Transverse colon (tissue), 4 donors: ENCODE measurements around the gene CBX6. TPM values are rescaled to one million over a fixed set of nuclear protein-coding genes. Genes with fewer than 3 reads are reported as not detected.

Experiments
- DNase-seq: peaks from one replicate; pipeline ENCODE4 v3.0.0-alpha.2; 2019
- H3K27ac ChIP-seq, 4 donors: fragments of 200-600 bp; sonication (generic); 2 replicates each; pipeline ENCODE4 v1.5.1; 2016 to 2018; ENCODE audit warnings: inconsistent platforms in 4 of 4
- H3K27me3 ChIP-seq: fragments of 200-600 bp; sonication (generic); 2 replicates; pipeline ENCODE4 v1.5.1; 2017; ENCODE audit warnings: inconsistent platforms
- H3K36me3 ChIP-seq, 4 donors: fragments of 200-600 bp; sonication (generic); 2 replicates each; pipeline ENCODE4 v1.5.1; 2017 to 2019; ENCODE audit warnings: inconsistent platforms in 4 of 4
- H3K4me1 ChIP-seq, 4 donors: fragments of 200-600 bp; sonication (generic); 2 replicates each; pipeline ENCODE4 v1.5.1; 2017 to 2020; ENCODE audit warnings: inconsistent platforms in 4 of 4
- H3K4me3 ChIP-seq, 4 donors: fragments of 200-600 bp; sonication (generic); 1 replicate in 1 of 4; 2 replicates in 3 of 4; pipeline versions ENCODE4 v1.5.1 to v1.6.1; 2017 to 2019; ENCODE audit warnings: inconsistent platforms in 4 of 4
- H3K9me3 ChIP-seq, 2 donors: fragments of 200-600 bp; sonication (generic); 2 replicates each; pipeline ENCODE4 v1.5.1; 2017 to 2019; ENCODE audit warnings: inconsistent platforms in 2 of 2
- EP300 ChIP-seq: sonication (generic); formaldehyde crosslinking; IDR thresholded peaks from one replicate; pipeline ENCODE4 v1.6.1; 2017; ENCODE audit warnings: antibody characterized with exemption, low read depth
- POLR2A ChIP-seq: fragments of 450-650 bp; IDR thresholded peaks from one replicate; pipeline ENCODE4 v1.6.1; 2016; ENCODE audit warnings: antibody characterized with exemption, mild to moderate bottlenecking, moderate library complexity
- POLR2AphosphoS5 ChIP-seq, 3 donors: sonication (generic); formaldehyde crosslinking; IDR thresholded peaks; one replicate each; pipeline ENCODE4 v1.6.1; 2016; ENCODE audit warnings: antibody characterized with exemption in 3 of 3
- whole genome bisulfite sequencing, 2 donors: methylation state at CpG; one replicate each; pipeline ENCODE4 v1.1.5; 2018; ENCODE audit warnings: low coverage in 1 of 2; 5-methylcytosine and 5-hydroxymethylcytosine counted together
- in situ Hi-C, 4 donors: fragments of 200-750 bp; cut with MboI; loops; one replicate each; pipeline versions ENCODE4 v1.15.0 to v1.15.1; 2017; ENCODE audit warnings: low sequenced_read_pairs in 3 of 4, low pct_ligation_motif_present in 1 of 4, low pct_unique_long_range_greater_than_20kb in 1 of 4
- intact Hi-C: fragments of 100-400 bp; cut with DNase I; formaldehyde crosslinking; loops from one replicate; pipeline ENCODE4 v1.15.1; 2023; ENCODE audit warnings: low total_unique reads
- total RNA-seq, 4 donors: library from RNA; depleted of rRNA; stranded (reverse); fragments of >200 nt; gene quantifications; one replicate each; pipeline ENCODE4 v1.1.0, GENCODE V29; 2016
- TF ChIP-seq, protein P1 (sequence below), 5 experiments: fragments of 200-600 bp in 3 of 5; fragments of 450-650 bp in 2 of 5; sonication (generic) in 3 of 5; IDR thresholded peaks; 1 replicate in 2 of 5; 2 replicates in 3 of 5; pipeline ENCODE4 v1.5.1; 2016 to 2017; ENCODE audit warnings: antibody characterized with exemption in 5 of 5, inconsistent platforms in 3 of 5, mild to moderate bottlenecking in 2 of 5, moderate library complexity in 1 of 5

CBX6 gene
- total RNA-seq, 4 donors from 2014 or later: 14.5 to 42.6 (median 22.1) TPM

DNA sequence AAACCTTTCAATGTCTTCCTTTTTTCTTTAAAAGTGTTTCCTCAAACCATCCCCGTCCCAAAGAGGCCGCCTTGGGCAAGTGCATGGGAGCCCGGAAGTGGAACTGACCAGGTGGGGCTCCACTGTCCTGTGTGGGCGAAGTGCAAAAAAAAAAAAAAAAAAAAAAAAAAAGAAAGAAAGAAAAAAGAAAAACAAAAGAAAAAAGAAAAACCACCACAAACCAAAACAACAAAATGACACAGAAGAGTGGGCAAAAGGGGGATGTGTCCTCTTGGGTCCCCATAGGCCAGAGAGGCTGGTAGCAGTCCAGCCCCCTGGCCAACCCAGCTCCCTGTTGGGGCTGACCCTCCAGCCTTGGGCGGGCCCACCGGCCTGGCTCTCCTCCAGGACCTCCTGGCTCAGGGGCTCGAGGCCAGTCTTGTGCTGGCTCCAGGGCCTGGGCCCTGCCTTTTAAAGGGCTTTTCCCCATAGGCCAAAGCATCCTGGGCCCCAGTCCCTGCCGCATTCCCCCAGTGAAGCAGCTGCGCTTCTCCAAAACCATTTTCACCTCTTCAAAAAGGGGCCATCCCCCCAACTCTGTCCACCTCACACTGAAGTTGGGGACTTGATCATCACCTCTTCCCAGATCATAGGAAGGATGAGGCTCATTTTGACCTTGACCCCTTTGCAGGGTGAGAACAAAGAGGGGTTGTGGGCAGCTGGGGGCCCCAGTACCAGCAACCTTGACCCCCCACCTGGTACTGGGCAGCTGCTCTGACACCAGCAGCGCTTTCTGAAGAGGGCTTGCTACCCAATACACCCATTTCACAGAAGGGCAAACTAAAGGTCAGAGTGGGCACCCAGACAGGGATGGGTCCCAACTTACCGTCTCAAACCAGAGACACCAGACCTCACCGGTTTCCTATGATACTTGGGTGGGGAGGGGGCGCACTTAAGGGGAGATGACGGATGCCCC is 9.4 kb downstream of the CBX6 start:
- peak; percentile 33 for DNase-seq
- peaks cover 18 to 34% (median 28%) of the 10 kb centered on the region in 4 donors for H3K4me1 ChIP-seq
- no peaks in the 10 kb centered on the region for H3K36me3 ChIP-seq
- WGBS, 2 donors: 68 to 73% methylated on average over 9 to 14 of the region's 14 CpGs
- no peaks in the 10 kb centered on the region for H3K27me3 ChIP-seq
- in situ Hi-C loops (loop anchor here in 2 of 4 donors (10.0 to 25.0 kb wide), 2 partner anchors 250 to 252 kb away; no protein-coding TSS in a partner anchor), intact Hi-C loops (loop anchor here (10.0 kb wide), 2 partner anchors 98 to 272 kb away; no protein-coding TSS in a partner anchor)
- TF ChIP-seq, protein P1, sequence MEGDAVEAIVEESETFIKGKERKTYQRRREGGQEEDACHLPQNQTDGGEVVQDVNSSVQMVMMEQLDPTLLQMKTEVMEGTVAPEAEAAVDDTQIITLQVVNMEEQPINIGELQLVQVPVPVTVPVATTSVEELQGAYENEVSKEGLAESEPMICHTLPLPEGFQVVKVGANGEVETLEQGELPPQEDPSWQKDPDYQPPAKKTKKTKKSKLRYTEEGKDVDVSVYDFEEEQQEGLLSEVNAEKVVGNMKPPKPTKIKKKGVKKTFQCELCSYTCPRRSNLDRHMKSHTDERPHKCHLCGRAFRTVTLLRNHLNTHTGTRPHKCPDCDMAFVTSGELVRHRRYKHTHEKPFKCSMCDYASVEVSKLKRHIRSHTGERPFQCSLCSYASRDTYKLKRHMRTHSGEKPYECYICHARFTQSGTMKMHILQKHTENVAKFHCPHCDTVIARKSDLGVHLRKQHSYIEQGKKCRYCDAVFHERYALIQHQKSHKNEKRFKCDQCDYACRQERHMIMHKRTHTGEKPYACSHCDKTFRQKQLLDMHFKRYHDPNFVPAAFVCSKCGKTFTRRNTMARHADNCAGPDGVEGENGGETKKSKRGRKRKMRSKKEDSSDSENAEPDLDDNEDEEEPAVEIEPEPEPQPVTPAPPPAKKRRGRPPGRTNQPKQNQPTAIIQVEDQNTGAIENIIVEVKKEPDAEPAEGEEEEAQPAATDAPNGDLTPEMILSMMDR (IDR thresholded peaks at IDR 0.05): no peak
- TF ChIP-seq EP300 (no peak), POLR2AphosphoS5 (IDR thresholded peaks at IDR 0.05) (no peak), POLR2A (no peak)
- H3K4me3 ChIP-seq: no peak overlapping the region
- no peaks in the 10 kb centered on the region for H3K9me3 ChIP-seq
- peak overlapping the region in 1 of 4 donors; percentile 58 for H3K27ac ChIP-seq

- Histone ChIP-seq H3K27me3 (no peaks in the 10 kb centered on the region), H3K4me3 (no peak overlapping the region), H3K4me1 (peaks cover 18 to 34% (median 28%) of the 10 kb centered on the region in 4 donors), H3K36me3 (no peaks in the 10 kb centered on the region), H3K9me3 (no peaks in the 10 kb centered on the region), H3K27ac (no peak overlapping the region)
- in situ Hi-C loops: loop anchor here in 2 of 4 donors (10.0 to 25.0 kb wide), 2 partner anchors 250 to 253 kb away; no protein-coding TSS in a partner anchor
- intact Hi-C loops: loop anchor here (10.0 kb wide), 2 partner anchors 97 to 273 kb away; no protein-coding TSS in a partner anchor
- no peak for DNase-seq
- no peak for TF ChIP-seq POLR2AphosphoS5 (IDR thresholded peaks at IDR 0.05)
- TF ChIP-seq EP300: no peak
- no peak for TF ChIP-seq POLR2A
- TF ChIP-seq, protein P1 (IDR thresholded peaks at IDR 0.05): no peak
- 52 to 55% methylated on average over 11 to 12 of the region's 12 CpGs for WGBS, 2 donors
These were observed 10.1 kb downstream of the CBX6 start for GRCh38 chr22:38861927-38862326.

DNA sequence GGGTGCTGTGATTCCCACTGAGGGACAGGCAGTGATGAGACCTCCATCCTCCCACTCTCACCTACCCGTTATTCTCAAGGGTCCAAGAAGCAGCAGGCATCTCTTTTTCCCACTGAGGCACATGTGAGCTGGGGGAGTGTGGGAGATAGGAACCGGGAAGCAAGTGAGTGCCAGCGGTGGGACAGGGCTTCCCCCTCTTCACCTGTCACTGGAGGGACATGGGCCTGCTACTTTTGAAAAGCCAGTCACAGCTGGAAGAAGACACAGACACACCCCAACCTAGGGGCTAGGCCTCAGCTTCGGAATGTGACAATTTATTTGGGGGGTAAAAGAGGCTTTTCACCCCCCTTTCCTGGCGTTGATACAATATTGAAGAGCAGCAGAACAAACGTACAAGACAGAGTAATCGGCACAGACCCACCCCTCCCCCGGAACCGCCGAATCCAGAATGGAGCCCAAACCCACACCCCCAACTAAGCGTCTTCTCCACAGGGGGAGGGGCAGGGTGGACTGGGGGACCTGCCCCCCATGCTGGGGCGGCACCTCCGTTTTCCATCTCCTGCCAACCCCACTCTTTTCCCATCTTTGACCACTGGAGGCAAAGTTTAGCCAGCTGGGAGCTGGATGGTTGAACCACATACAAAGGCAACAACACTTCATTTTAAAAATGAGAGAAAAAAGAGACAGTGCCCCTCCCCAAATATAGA is 10.7 kb downstream of the CBX6 start:
- Histone ChIP-seq H3K9me3 (no peaks in the 10 kb centered on the region), H3K4me1 (peaks cover 18 to 32% (median 28%) of the 10 kb centered on the region in 4 donors), H3K27ac (no peak overlapping the region), H3K4me3 (no peak overlapping the region), H3K36me3 (no peaks in the 10 kb centered on the region), H3K27me3 (no peaks in the 10 kb centered on the region)
- DNase-seq: no peak
- in situ Hi-C loops (loop anchor here in 2 of 4 donors (10.0 to 25.0 kb wide), 2 partner anchors 251 to 253 kb away; no protein-coding TSS in a partner anchor), intact Hi-C loops (loop anchor here (10.0 kb wide), 2 partner anchors 97 to 273 kb away; no protein-coding TSS in a partner anchor)
- WGBS, 2 donors: 49% methylated on average over 13 of the region's 13 CpGs; no CpG with 5 or more reads in 1 of the 2 donors
- TF ChIP-seq POLR2AphosphoS5 (IDR thresholded peaks at IDR 0.05) (no peak), POLR2A (no peak), EP300 (no peak)
- TF ChIP-seq, protein P1 (IDR thresholded peaks at IDR 0.05): no peak
